DMS53 treated with DMSO at 0.1 percent for 48 hours (cell line): ENCODE results near the gene BASP1.
"Not testable (repeated sequence)": the region's sequence is repeated elsewhere in the genome, so short reads cannot be mapped to it uniquely, and the experiment has no call there.

Experiments
- DNase-seq: peaks from one replicate; lab custom pipeline; 2025; ENCODE audit not compliant: unreplicated experiment; lab: John Stamatoyannopoulos, UW

BASP1 gene

GRCh38 chr5:17249029-17249634, 31.7 kb downstream of the BASP1 start:
- DNase-seq, result no peak

DNA sequence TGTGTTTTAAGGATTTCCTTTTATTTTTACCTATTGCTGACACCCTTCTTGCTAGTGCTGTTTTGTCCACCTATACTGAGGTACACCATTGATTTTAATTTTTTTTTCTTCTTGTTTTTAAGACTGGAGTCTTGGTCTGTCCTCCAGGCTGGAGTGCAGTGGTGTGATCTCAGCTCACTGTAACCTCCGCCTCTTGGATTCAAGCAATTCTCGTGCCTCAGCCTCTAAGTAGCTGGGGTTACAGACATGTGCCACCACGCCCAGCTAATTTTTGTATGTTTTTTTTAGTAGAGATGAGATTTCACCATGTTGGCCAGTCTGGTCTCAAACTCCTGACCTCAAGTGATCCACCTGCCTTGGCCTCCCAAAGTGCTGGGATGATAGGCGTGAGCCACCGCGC, 32.4 kb downstream of the BASP1 start:
- not testable (repeated sequence) for DNase-seq

GRCh38 chr5:17252543-17252942, 35.1 kb downstream of the BASP1 start:
- DNase-seq, result no peak

DNA sequence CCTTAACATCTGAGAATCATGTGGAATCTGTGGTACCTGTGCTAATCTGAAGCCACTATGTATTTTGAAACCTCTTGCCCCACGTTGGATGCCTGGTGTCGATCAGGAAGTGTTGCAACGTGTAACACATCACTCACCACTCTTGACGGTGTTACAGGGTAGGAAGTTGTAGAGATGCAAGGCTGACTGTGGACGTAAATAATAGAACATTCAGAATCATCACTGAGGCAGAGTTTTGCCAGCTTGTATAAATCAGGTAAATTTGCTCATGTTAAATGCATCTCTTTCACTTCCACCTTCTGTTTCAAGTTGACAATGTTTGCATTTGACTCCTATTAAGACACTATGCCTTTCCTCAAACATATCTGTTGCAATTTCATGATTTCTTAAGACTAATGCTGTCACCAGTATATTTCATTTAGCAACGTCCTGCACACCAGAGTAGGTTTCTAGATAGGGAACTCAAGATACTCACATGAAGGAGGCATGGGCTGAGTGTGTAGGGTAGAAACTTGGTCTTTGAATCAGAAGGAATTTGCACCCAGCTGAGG, 38.1 kb downstream of the BASP1 start:
- no peak for DNase-seq

DNA sequence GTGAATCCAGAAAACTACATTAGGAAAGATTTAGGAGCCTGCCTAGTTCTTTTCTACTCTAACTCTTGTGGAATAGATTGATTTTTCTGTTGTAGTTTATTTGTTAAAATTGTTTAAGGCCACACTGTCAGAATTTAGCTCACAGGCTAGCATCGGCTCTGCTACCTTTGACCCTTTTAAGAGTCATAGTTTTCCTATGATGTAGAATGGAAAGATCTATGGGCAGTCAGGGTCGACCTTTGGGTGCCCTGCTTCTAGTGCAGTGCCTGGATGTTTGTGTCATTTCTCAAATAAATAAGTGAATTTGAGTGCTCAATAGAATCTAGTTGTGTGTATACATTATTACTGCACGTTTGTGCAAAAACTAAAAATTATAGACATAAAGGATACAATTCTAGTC, 38.7 kb downstream of the BASP1 start:
- DNase-seq, result no peak

- no peak for DNase-seq
Observed at GRCh38 chr5:17256839-17257238, 39.4 kb downstream of the BASP1 start.

DNA sequence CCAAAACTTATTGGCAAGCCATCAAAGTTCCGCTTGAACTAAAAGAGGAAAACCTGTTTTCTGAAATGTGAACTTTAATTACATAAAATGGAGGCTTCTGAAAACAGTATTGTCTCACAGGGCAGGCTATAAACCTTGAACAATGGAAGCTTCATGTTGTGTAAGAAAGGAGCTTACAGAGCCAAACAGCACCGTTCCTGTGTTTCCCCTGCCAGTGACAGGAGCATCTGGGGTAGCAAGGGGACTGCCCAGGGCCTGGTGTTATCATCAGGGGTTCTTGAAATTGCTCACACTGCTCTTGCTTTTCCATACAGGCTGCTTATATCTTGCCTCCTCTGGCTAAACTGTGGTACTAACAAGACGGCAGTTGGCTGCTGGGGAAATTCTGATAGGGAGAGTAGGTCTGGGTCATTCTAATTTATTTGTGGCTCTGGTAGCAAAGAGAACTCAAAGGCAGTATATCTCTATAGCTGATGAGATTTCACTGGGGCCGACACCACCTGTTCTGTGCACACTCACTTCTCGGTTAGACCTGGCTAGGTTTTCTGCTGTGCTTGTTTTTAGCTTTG, 40.4 kb downstream of the BASP1 start:
- no peak for DNase-seq

DNA sequence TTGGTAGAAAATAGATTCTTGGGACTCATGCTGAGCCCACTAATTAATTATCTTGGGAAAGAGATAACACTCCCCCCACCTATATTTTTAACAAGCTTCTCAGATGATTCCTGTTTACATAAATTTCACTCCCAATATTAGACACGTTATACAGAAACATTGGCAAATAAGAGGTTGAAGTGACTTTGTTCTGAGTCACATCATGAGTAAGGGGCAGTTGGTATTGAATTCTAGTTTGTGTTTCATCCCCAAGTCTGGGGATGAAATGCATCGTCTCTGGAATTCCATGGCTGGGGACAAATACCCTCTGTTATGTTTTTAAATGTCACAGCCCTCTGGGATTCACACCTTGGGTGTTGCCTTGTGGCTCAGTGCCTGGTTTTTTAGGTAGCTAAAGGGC, 41.0 kb downstream of the BASP1 start:
- DNase-seq, result no peak

- not testable (repeated sequence) for DNase-seq
Observed at GRCh38 chr5:17259012-17259411, 41.6 kb downstream of the BASP1 start.

GRCh38 chr5:17259630-17260257, 42.3 kb downstream of the BASP1 start:
- DNase-seq, result no peak

DNA sequence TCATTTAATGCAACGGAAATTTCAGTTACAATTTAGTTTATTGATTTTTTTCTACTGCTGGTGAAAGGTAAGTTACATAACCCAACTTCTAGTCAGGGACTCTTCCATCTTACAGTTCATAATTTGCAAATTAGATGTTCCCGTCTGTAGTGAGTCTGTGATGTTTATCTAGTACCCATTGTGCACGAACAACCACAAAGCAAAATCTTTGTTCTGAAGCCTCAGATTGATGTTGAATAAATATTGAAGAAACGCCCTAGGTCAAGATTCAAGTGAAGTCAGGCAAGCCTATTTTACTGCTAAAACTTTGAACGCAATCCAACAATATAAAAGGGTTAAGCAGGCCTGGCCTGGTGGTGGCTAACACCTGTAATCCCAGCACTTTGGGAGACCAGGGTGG, 43.1 kb downstream of the BASP1 start:
- no peak for DNase-seq

- DNase-seq, result no peak
Observed at GRCh38 chr5:17261075-17261474, 43.6 kb downstream of the BASP1 start.

DNA sequence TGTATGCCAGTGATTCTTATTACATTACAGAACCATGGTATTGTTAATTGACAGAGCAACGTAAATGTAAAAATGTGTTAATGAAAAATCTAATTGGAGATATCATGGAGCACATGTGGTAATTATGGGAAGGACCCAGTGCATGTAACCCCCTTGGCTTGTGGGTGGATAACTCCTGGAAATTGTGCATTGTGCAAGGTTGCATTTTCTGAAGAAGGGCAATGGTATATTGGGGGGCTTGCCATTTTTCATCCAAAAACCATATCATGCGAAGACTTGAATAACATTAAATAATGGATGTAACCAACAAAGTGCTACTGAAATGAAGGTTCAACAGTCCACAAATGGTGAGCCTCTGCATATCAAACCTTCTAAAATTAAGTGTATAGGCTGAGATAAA, 47.6 kb downstream of the BASP1 start:
- DNase-seq, result no peak

DNA sequence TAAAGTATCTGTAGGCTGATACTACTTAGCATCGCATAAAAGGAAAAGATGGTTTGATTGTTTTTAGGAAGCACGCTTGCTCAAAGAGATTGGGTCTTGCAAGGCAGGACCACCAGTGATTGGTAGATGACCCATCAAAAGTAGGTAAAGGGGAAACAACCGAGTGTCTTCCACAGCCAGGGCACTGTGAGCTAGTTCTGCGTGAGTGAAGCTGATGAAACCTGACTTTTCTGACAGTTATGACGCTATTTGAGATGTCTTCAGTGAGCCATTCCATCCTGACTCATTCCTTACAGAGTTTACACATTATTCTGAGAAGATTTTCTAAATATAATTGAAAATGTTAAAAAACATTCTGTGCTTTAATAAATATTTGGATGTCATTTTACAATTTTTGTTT, 49.7 kb downstream of the BASP1 start:
- DNase-seq, result no peak

- no peak for DNase-seq
Observed at GRCh38 chr5:17269201-17269600, 51.8 kb downstream of the BASP1 start.

DNA sequence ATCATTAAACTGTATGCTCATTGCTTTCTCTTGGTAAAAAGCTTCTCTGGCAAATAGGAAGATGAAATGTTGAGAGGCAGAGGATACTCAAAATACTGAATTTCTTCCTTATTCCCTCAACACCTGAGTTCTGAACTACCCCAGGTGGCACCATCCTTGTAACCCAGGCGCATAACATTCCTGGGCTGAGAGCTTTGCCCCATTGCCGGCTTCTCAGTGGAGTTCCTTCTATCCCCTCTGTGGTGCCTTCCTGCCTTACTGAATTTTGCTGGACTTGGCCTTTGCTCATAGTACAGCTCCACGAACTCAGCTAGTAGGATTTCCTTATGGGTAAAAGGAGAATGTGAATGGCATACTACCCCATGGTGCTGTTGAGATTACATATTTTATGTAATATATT, 54.7 kb downstream of the BASP1 start:
- no peak for DNase-seq

- DNase-seq, result no peak
Observed at GRCh38 chr5:17275289-17276158, 58.1 kb downstream of the BASP1 start.

DNA sequence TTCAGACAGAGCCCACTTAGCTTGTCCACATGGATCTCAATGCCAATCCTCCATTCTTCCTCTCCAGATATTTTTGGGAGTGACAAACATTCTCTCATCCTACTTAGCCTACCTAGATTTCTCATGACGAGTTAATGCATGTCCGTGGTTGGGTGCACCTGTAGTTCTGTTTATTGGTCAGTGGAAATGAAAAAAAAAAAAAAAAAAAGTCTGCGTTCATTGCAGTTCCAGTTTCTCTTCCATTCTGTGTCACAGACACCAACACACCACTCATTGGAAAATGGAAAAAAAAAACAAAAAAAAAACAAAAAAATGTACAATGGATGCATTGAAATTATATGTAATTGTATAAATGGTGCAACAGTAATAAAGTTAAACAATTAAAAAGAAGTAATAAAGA, 59.0 kb downstream of the BASP1 start:
- no peak for DNase-seq

GRCh38 chr5:17277907-17278306, 60.5 kb downstream of the BASP1 start:
- no peak for DNase-seq

- no peak for DNase-seq
Observed at GRCh38 chr5:17278931-17279330, 61.5 kb downstream of the BASP1 start.

DNA sequence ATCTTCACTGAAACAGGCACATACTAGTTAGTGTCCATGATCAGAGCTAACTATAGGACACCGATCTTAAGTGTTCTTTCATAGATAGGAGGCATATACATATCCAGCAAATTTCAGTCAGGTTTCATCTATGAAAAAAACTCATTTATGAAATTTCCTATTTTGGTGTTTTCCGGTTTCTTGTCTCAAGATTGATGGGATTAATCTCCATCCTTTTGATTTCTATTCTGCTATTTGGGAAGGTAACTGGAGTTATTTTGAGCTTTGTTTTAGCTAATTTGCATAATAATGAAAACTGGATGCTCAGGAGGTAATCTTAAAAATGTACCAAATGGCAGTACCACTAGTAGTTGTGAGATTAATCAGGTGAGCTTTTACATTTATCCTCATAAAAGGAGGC, 62.1 kb downstream of the BASP1 start:
- no peak for DNase-seq
